Mammary epithelial cell (primary cell): ENCODE measurements around the gene AGPAT1.

Experiments used
- EZH2 ChIP-seq: IDR thresholded peaks from 2 replicates; pipeline ENCODE4 v1.6.1; 2012; ENCODE audit warnings: low read length, inconsistent platforms, borderline replicate concordance
- TF ChIP-seq, protein P1 (sequence below), 2 donors: IDR thresholded peaks in 1 of 2; conservative IDR thresholded peaks in 1 of 2; 2 replicates each; pipeline ENCODE4 v1.5.1; 2011 to 2012; ENCODE audit warnings: inconsistent platforms in 2 of 2, low read length in 2 of 2, mild to moderate bottlenecking in 2 of 2, control low read depth in 1 of 2, low read depth in 1 of 2; ENCODE audit not compliant: insufficient read depth in 1 of 2; ENCODE audit errors: extremely low read depth in 1 of 2

GRCh38 chr6:32212076-32212760, 36.3 kb upstream of the AGPAT1 start:
- TF ChIP-seq, protein P1, sequence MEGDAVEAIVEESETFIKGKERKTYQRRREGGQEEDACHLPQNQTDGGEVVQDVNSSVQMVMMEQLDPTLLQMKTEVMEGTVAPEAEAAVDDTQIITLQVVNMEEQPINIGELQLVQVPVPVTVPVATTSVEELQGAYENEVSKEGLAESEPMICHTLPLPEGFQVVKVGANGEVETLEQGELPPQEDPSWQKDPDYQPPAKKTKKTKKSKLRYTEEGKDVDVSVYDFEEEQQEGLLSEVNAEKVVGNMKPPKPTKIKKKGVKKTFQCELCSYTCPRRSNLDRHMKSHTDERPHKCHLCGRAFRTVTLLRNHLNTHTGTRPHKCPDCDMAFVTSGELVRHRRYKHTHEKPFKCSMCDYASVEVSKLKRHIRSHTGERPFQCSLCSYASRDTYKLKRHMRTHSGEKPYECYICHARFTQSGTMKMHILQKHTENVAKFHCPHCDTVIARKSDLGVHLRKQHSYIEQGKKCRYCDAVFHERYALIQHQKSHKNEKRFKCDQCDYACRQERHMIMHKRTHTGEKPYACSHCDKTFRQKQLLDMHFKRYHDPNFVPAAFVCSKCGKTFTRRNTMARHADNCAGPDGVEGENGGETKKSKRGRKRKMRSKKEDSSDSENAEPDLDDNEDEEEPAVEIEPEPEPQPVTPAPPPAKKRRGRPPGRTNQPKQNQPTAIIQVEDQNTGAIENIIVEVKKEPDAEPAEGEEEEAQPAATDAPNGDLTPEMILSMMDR (conservative IDR thresholded peaks at IDR 0.05 in 1 of 2, IDR thresholded peaks at IDR 0.05 in 1 of 2; ENCODE audit: extremely low read depth in 1 of 2, insufficient read depth in 1 of 2, low read depth in 1 of 2, low read length in 2 of 2): no peak
- TF ChIP-seq EZH2: no peak
